Measurements from ENCODE around the gene ARNT2.

- no peak for TF ChIP-seq CTCF (IDR thresholded peaks at IDR 0.05; ENCODE audit: poor library complexity)
- no peak for TF ChIP-seq EZH2phosphoT487 (IDR thresholded peaks at IDR 0.05; ENCODE audit: low read depth, severe bottlenecking, unreplicated experiment)
- TF ChIP-seq EZH2 (IDR thresholded peaks at IDR 0.05; ENCODE audit: borderline replicate concordance) = no peak
Measured at GRCh38 chr15:80478075-80478474, 73.9 kb downstream of the ARNT2 start.

All from hepatocyte (in vitro differentiated cells).